KBM-7 (cell line): Measurements from ENCODE around the gene ZNF423.
A peak's percentile ranks its signal among the peaks of the same experiment; 100 is the strongest.

Source experiments
- DNase-seq: peaks from one replicate; pipeline ENCODE4 v3.0.0-alpha.2; 2015
- in situ Hi-C: fragments of 300-500 bp; cut with MboI; formaldehyde crosslinking; loops from 2 replicates; pipeline ENCODE4 v1.14.3; 2020; ENCODE audit warnings: low sequenced_read_pairs, low pct_unique_long_range_greater_than_20kb, mixed read lengths

Gene ZNF423

GRCh38 chr16:49806446-49806845 is 49.5 kb downstream of the ZNF423 start:
- DNase-seq = peak; percentile 3
- in situ Hi-C loops = no loop called here

- in situ Hi-C loops = no loop called here
- no peak for DNase-seq
Measured at GRCh38 chr16:49801290-49801689, 54.6 kb downstream of the ZNF423 start.

GRCh38 chr16:49800876-49801275 is 55.0 kb downstream of the ZNF423 start:
- DNase-seq = no peak
- in situ Hi-C loops = no loop called here

DNA sequence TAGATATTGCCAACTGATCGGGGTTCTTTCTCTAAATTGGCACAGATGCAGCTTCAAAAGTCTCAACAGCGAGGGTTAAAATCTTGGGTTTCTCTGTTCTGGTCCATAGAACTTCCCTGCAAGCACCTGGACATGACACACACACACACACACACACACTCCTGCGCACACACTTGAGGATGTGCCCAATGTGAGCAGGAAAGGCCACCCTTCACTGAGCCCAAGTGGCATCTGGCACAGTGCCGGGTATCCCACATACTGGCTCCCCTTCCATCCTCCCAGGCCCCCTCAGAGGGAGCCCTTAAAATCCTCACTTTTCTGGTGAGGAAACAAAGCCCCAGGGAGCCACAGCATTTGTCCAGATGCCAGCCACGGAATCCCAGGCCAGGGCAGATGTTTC is 55.5 kb downstream of the ZNF423 start:
- in situ Hi-C loops = no loop called here
- no peak for DNase-seq

GRCh38 chr16:49799172-49799571 is 56.7 kb downstream of the ZNF423 start:
- no peak for DNase-seq
- in situ Hi-C loops = no loop called here

DNA sequence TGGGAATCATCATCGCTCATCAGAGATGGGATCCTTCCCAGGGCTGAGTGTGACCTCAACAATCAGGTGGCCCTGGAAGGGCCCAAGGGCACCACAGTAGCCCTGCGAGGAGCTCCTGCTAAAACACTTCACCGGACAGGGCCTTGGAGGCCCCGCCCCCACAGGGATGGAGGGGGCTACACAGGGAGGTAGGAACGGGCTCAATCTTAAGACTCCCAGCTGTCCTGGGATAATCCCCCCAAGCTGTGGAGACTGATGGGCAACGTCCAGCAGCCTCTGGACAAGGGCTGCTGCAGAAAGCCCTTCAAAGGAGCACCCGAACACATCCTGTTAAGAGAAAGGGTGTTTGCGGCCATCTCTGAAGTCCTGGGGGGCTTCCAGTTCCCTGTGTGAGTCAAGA is 60.4 kb downstream of the ZNF423 start:
- no peak for DNase-seq
- in situ Hi-C loops = no loop called here

GRCh38 chr16:49793244-49793643 is 62.7 kb downstream of the ZNF423 start:
- DNase-seq = no peak
- in situ Hi-C loops = no loop called here

DNA sequence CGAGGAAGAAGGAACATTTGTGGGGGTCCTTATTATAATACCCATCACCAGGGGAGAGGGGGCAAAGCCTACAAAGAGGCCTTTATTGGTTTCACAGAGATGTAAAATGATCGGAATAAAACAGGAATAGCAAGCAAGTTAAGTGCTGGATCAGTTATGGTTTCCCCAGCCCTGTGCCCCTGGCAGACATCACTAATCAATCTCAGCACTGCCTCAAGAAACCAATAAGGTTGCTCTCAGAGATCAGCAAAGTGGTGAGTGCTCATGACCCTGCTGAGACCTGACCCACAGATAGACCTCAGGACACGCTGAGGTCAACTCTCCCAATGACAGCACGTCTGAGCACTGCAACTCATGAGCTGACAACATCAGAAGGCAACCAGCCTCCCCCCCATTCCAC is 66.3 kb downstream of the ZNF423 start:
- DNase-seq = no peak
- in situ Hi-C loops = no loop called here

DNA sequence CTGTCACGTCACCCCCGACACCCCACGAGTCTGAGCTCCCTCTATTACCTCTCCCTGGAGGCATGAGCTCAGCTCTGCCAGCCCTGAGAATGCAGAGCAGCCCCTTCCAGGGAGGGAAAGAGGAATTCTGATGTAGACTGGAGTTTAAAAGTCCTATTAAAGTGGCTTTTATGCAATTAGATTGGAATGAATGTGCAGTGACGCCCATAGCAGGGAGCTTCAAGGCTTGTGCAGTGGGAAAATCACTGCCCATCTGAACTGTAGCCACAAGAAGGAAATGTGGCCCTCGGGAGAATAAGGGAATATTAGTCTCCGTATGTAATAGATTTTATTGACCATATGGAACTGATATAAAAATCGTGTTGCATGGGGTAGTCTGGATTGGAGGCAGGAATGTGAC is 66.9 kb downstream of the ZNF423 start:
- in situ Hi-C loops = no loop called here
- no peak for DNase-seq

DNA sequence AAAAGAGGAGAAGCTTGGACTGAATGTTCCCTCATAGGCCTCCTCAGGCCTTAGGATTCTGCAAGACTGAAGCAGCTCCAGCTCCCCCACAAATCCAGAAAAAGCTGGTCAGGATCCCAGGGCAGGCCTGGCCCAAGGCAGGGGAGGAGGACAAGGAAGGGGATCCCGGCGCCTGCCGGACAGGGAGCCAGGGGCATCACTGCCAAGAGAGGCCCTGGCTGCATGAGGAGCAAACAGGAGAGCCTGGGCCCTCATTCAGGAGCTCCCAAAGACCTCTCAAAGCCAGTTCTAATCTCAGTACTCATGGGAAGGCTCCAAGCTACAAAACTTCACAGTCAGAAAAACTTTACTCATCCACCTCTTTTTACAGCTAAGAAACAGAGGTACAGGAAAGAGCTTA is 67.3 kb downstream of the ZNF423 start:
- DNase-seq = no peak
- in situ Hi-C loops = no loop called here

DNA sequence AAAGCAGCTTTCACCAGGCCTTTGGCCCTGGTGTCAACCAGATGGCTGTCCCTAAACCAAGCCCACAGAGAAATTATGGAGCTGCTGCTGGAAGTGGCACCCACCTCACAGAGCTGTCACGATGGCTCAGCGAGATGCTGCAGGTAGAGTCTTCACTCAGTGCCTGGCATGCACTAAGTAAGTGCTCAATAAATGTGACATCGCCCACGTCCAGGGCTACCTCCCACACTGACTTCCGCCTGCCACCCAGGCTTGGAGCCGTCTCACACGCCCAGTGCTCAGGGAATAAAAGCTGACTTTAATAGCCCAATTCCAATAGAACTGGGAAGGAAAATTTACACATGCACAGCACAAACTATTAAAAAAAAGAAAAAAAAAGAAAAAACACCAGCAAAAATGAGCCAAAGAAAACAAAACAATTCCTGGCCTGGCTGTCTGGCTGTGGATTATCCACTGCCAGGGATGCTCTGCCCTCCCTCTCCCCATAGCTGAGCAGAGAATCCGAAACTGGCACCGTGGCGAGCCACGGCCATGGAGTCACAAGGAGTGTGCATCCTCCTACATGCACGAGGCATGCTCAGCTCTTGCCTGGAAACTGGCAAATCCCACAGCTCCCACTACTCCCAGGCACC is 68.9 kb downstream of the ZNF423 start:
- in situ Hi-C loops = no loop called here
- DNase-seq = no peak

DNA sequence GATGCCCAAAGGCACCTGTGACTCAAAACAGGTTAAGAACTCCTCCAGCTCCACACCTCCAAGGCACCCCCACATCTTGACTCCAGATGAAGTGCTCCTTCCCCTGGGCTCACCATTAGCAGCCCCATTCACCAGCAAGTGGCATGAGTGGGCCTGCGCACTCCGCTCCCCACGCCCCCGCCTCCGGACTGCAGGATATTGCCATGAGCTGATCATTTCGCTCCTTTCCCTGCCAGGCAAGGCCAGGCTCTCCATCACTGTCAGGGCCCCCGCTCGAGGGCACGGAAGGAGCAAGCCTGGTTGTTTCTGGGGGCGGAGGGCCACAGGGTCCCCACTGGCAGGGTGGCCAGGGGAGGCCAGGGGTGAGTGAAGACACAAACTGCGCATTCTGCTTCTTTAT is 69.9 kb downstream of the ZNF423 start:
- in situ Hi-C loops = no loop called here
- DNase-seq = no peak

DNA sequence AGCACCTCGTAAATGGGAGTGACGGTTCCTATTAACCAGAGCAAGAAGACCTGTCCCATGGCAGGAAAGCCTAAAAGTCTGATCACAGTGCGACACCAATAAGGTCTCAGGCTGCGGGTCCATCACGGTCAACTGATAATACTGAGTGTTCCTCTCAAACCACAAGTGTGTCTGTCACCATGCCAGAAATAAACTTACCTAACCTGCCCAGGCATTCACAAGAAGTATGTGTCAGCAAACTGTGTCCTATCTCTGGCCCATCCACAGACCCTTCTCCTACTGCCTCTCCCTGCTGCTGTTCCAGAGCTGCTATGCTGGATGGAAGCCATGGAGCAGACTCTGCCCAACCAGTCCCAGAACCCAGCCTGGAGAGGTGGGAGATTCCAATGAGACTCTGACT is 73.5 kb downstream of the ZNF423 start:
- DNase-seq = no peak
- in situ Hi-C loops = no loop called here

DNA sequence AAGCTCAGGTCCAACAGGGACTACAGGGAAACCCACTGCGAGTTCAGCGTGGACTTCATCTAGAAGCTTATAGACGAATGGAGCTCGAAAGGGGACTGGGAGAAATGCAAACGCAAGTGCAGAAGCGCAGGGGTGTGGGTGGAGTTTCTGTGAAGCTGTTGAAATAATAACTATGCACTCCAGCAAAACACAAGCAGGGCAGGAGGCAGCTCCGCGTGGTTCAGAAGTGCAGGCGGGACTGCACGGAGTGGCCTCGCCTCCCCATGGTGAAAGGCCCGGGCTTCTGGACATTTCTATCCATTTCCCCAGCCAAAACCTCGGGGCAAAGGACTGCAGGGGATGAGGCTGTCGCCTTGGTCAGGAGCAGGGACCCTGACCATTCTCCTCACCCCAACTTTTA is 74.5 kb downstream of the ZNF423 start:
- DNase-seq = no peak
- in situ Hi-C loops = no loop called here

- in situ Hi-C loops = no loop called here
- no peak for DNase-seq
Measured at GRCh38 chr16:49780433-49780832, 75.5 kb downstream of the ZNF423 start.

DNA sequence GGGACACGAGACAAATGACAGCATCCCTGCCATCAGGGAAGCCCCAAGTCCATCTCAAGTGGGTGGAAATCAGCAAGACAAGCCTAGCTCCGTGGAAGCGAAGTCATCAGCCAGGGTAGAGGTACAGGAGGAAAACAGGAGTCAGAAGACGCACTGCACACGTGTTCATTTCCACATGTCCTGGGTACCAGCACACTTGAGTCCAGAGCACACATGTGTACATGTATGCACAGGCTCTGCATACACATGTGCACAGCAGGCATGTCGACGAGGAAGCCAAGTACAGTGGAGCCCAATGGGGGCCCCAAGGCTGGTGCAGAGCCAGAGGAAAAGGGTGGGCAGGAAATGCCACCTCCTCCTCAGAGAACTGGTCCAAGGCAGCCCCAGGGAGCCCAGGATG is 75.9 kb downstream of the ZNF423 start:
- in situ Hi-C loops = no loop called here

GRCh38 chr16:49778202-49778930 is 77.5 kb downstream of the ZNF423 start:
- in situ Hi-C loops = no loop called here
- no peak for DNase-seq

More for the DNA sequence above, 75.9 kb downstream of the ZNF423 start:
- no peak for DNase-seq

- no peak for DNase-seq
- in situ Hi-C loops = no loop called here
Measured at GRCh38 chr16:49776734-49777133, 79.2 kb downstream of the ZNF423 start.

GRCh38 chr16:49776085-49776595 is 79.8 kb downstream of the ZNF423 start:
- in situ Hi-C loops = no loop called here
- no peak for DNase-seq

DNA sequence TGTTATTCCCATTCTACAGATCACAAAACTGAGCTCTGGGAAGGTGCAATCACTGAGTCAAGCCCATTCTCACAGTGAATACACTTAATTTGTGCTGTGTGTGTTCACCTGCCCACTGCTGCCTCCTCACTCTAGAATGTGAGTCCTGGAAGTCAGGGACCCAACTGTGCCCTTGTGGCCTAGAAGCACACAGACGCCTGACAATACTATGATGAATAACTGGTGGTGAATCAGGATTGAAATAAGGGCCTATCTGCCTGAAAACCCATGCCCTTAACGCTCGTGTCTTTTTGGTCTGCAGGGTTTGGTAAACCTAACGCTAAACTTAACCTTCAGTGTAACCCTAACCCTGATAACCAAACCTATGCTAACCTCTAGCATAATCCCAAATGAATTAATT is 80.3 kb downstream of the ZNF423 start:
- no peak for DNase-seq
- in situ Hi-C loops = no loop called here

GRCh38 chr16:49775018-49775417 is 80.9 kb downstream of the ZNF423 start:
- in situ Hi-C loops = no loop called here

More at GRCh38 chr16:49775018-49775417, 80.9 kb downstream of the ZNF423 start:
- DNase-seq = no peak
